Liver (tissue), 9 donors: ENCODE measurements around the gene OR2L13. TPM values are rescaled to one million over a fixed set of nuclear protein-coding genes. Genes with fewer than 3 reads are reported as not detected.

Source experiments
- DNase-seq: peaks from one replicate; pipeline ENCODE4 v3.0.0-alpha.2; 2017; ENCODE audit warnings: low spot score
- H3K27ac ChIP-seq, 2 donors: one replicate each; pipeline ENCODE4 v1.7.0; 2013; ENCODE audit warnings: inconsistent platforms in 2 of 2, low read length in 2 of 2, control low read depth in 1 of 2, low read depth in 1 of 2, mild to moderate bottlenecking in 1 of 2
- H3K27me3 ChIP-seq, 4 donors: one replicate each; pipeline versions ENCODE4 v1.6.1 to v1.7.0; 2013; ENCODE audit warnings: low read length in 3 of 4, inconsistent platforms in 1 of 4, mild to moderate bottlenecking in 1 of 4, moderate library complexity in 1 of 4; ENCODE audit not compliant: control insufficient read depth in 4 of 4, insufficient read depth in 4 of 4
- H3K36me3 ChIP-seq, 4 donors: one replicate each; pipeline versions ENCODE4 v1.6.1 to v1.7.0; 2013; ENCODE audit warnings: low read length in 3 of 4, mild to moderate bottlenecking in 3 of 4, low read depth in 1 of 4, moderate library complexity in 1 of 4; ENCODE audit not compliant: control insufficient read depth in 4 of 4, insufficient read depth in 3 of 4
- H3K4me1 ChIP-seq, 4 donors: one replicate each; pipeline versions ENCODE4 v1.6.1 to v1.7.0; 2013; ENCODE audit warnings: low read length in 3 of 4, mild to moderate bottlenecking in 3 of 4, moderate library complexity in 1 of 4; ENCODE audit not compliant: control insufficient read depth in 4 of 4, insufficient read depth in 4 of 4
- H3K4me3 ChIP-seq, 3 donors: one replicate each; pipeline versions ENCODE4 v1.6.1 to v1.7.0; 2013; ENCODE audit warnings: low read length in 3 of 3, control low read depth in 1 of 3, low read depth in 1 of 3, mild to moderate bottlenecking in 1 of 3
- H3K9ac ChIP-seq, 2 donors: one replicate each; pipeline ENCODE4 v1.7.0; 2013; ENCODE audit warnings: low read length in 2 of 2, mild to moderate bottlenecking in 2 of 2, moderate library complexity in 2 of 2, control low read depth in 1 of 2, low read depth in 1 of 2
- H3K9me3 ChIP-seq, 4 donors: one replicate each; pipeline versions ENCODE4 v1.6.1 to v1.7.0; 2013; ENCODE audit warnings: low read length in 3 of 4; ENCODE audit not compliant: control insufficient read depth in 4 of 4
- ATF3 ChIP-seq: IDR thresholded peaks from 2 replicates; pipeline ENCODE4 v1.6.1; 2016; ENCODE audit warnings: antibody characterized with exemption
- CTCF ChIP-seq: fragments of 150-350 bp; IDR thresholded peaks from 2 replicates; pipeline ENCODE4 v1.5.1; 2017; ENCODE audit warnings: improper control_type of control experiment, low read depth, low read length; ENCODE audit not compliant: missing input control
- EGR1 ChIP-seq, 2 donors: IDR thresholded peaks; 2 replicates each; pipeline ENCODE4 v1.6.1; 2016 to 2018; ENCODE audit warnings: antibody characterized with exemption in 2 of 2, low read depth in 2 of 2
- FOXA1 ChIP-seq: IDR thresholded peaks from 2 replicates; pipeline ENCODE4 v1.6.1; 2016; ENCODE audit warnings: antibody characterized with exemption
- FOXA2 ChIP-seq: IDR thresholded peaks from 2 replicates; pipeline ENCODE4 v1.6.1; 2016; ENCODE audit warnings: antibody characterized with exemption
- GABPA ChIP-seq, 2 donors: IDR thresholded peaks in 1 of 2; conservative IDR thresholded peaks in 1 of 2; 2 replicates each; pipeline ENCODE4 v1.6.1; 2016; ENCODE audit warnings: antibody characterized with exemption in 2 of 2, mild to moderate bottlenecking in 1 of 2, moderate library complexity in 1 of 2
- HNF4A ChIP-seq, 2 donors: conservative IDR thresholded peaks; 2 replicates each; pipeline ENCODE4 v1.6.1; 2016; ENCODE audit warnings: antibody characterized with exemption in 2 of 2, mild to moderate bottlenecking in 2 of 2
- HNF4G ChIP-seq: IDR thresholded peaks from 2 replicates; pipeline ENCODE4 v1.6.1; 2016; ENCODE audit warnings: antibody characterized with exemption
- JUND ChIP-seq, 2 donors: IDR thresholded peaks; 2 replicates each; pipeline ENCODE4 v1.6.1; 2016; ENCODE audit warnings: antibody characterized with exemption in 2 of 2
- MAX ChIP-seq: IDR thresholded peaks from 2 replicates; pipeline ENCODE4 v1.6.1; 2016; ENCODE audit warnings: antibody characterized with exemption
- NR2F2 ChIP-seq: IDR thresholded peaks from 2 replicates; pipeline ENCODE4 v1.6.1; 2016; ENCODE audit warnings: antibody characterized with exemption
- RAD21 ChIP-seq, 2 donors: IDR thresholded peaks; 2 replicates each; pipeline ENCODE4 v1.6.1; 2016; ENCODE audit warnings: antibody characterized with exemption in 2 of 2, mild to moderate bottlenecking in 2 of 2
- REST ChIP-seq: IDR thresholded peaks from 2 replicates; pipeline ENCODE4 v1.6.1; 2016; ENCODE audit warnings: antibody characterized with exemption, mild to moderate bottlenecking
- RXRA ChIP-seq, 2 donors: IDR thresholded peaks; 2 replicates each; pipeline ENCODE4 v1.6.1; 2017 to 2018; ENCODE audit warnings: antibody characterized with exemption in 2 of 2, mild to moderate bottlenecking in 1 of 2
- SP1 ChIP-seq: IDR thresholded peaks from 2 replicates; pipeline ENCODE4 v1.6.1; 2018; ENCODE audit warnings: antibody characterized with exemption, mild to moderate bottlenecking
- TAF1 ChIP-seq: conservative IDR thresholded peaks from 2 replicates; pipeline ENCODE4 v1.6.1; 2016; ENCODE audit warnings: antibody characterized with exemption, mild to moderate bottlenecking
- YY1 ChIP-seq: IDR thresholded peaks from 2 replicates; pipeline ENCODE4 v1.6.1; 2016; ENCODE audit warnings: antibody characterized with exemption, mild to moderate bottlenecking
- ZBTB33 ChIP-seq: IDR thresholded peaks from 2 replicates; pipeline ENCODE4 v1.6.1; 2016; ENCODE audit warnings: antibody characterized with exemption
- WGBS: extraction: QIAGEN DNeasy Blood & Tissue Kit; methylation state at CpG from one replicate; pipeline ENCODE4 v1.1.7; 2013; 5-methylcytosine and 5-hydroxymethylcytosine counted together
- polyA plus RNA-seq, 2 donors: library from polyadenylated mRNA; stranded (reverse) in 1 of 2; unstranded in 1 of 2; fragments of 200-250 nt in 1 of 2; fragments of >200 nt in 1 of 2; fragmentation: Nextera tagmentation in 1 of 2; extraction: Ambion mirVana in 1 of 2; gene quantifications; one replicate each; pipeline versions ENCODE4 v1.2.1 to v1.2.3, GENCODE V29; 2013 to 2015
- total RNA-seq, 2 donors: library from RNA; depleted of rRNA; stranded (reverse); fragments of >200 nt; gene quantifications; one replicate each; pipeline ENCODE4 v1.2.3, GENCODE V29; 2014
- donor health status: healthy.
- donor health status: healthy.
- donor health status: healthy.
- donor health status: healthy.
- donor health status: healthy.

Gene OR2L13
- total and polyA plus RNA-seq, 4 donors, result not detected

- H3K9me3 ChIP-seq, result peaks cover 0 to 2% (median 0%) of the 10 kb centered on the region in 4 donors
Observed at GRCh38 chr1:248127653-248128052, 32.7 kb downstream of the OR2L13 start.

GRCh38 chr1:248136811-248137210, 41.8 kb downstream of the OR2L13 start:
- WGBS, result 63% methylated on average over 21 of the region's 21 CpGs
- TF ChIP-seq SP1, result no peak
- TF ChIP-seq YY1, result no peak
- TF ChIP-seq RAD21 (IDR thresholded peaks at IDR 0.05), result no peak
- no peak for TF ChIP-seq JUND (IDR thresholded peaks at IDR 0.05)
- Histone ChIP-seq H3K4me1 (no peaks in the 10 kb centered on the region), H3K27ac (no peak overlapping the region), H3K9ac (no peak overlapping the region), H3K4me3 (no peak overlapping the region), H3K36me3 (no peaks in the 10 kb centered on the region), H3K9me3 (peaks cover 0 to 4% (median 2%) of the 10 kb centered on the region in 4 donors), H3K27me3 (peaks cover 0 to 2% (median 0%) of the 10 kb centered on the region in 4 donors)
- no peak for DNase-seq

More at GRCh38 chr1:248127653-248128052, 32.7 kb downstream of the OR2L13 start:
- Histone ChIP-seq H3K4me3 (no peak overlapping the region), H3K27me3 (no peaks in the 10 kb centered on the region), H3K27ac (no peak overlapping the region), H3K9ac (no peak overlapping the region), H3K36me3 (no peaks in the 10 kb centered on the region), H3K4me1 (no peaks in the 10 kb centered on the region)
- DNase-seq, result no peak
- TF ChIP-seq CTCF (no peak), REST (no peak), HNF4A (conservative IDR thresholded peaks at IDR 0.05) (no peak), SP1 (no peak)
- WGBS, result 79% methylated on average over 5 of the region's 5 CpGs

GRCh38 chr1:248140846-248141245, 45.9 kb downstream of the OR2L13 start:
- Histone ChIP-seq H3K27ac (no peak overlapping the region), H3K9me3 (peaks cover 0 to 4% (median 2%) of the 10 kb centered on the region in 4 donors), H3K36me3 (no peaks in the 10 kb centered on the region), H3K4me1 (no peaks in the 10 kb centered on the region), H3K4me3 (no peak overlapping the region), H3K27me3 (peaks cover 0 to 2% (median 0%) of the 10 kb centered on the region in 4 donors), H3K9ac (no peak overlapping the region)
- no peak for DNase-seq
- 49% methylated on average over 1 of the region's 1 CpG for WGBS
- TF ChIP-seq EGR1 (IDR thresholded peaks at IDR 0.05; ENCODE audit: low read depth in 2 of 2) (no peak), HNF4G (no peak), FOXA1 (no peak), RAD21 (IDR thresholded peaks at IDR 0.05) (no peak), TAF1 (no peak), FOXA2 (no peak), YY1 (no peak), ZBTB33 (no peak), ATF3 (no peak), MAX (no peak), CTCF (no peak), GABPA (IDR thresholded peaks at IDR 0.05 in 1 of 2, conservative IDR thresholded peaks at IDR 0.05 in 1 of 2) (no peak), JUND (IDR thresholded peaks at IDR 0.05) (no peak), RXRA (IDR thresholded peaks at IDR 0.05) (no peak), NR2F2 (no peak)
